ENCODE measurements around the gene EIF1.

- no peak for TF ChIP-seq CTCF (IDR thresholded peaks at IDR 0.05)
- no peak for TF ChIP-seq POLR2A (IDR thresholded peaks at IDR 0.05)
Observed at GRCh38 chr17:41728056-41728455, 39.4 kb downstream of the EIF1 start.
